Spleen (tissue), 7 donors: ENCODE data around the gene ZG16.

Experiments
- POLR2AphosphoS5 ChIP-seq, 3 donors: sonication (generic); formaldehyde crosslinking; IDR thresholded peaks; one replicate each; pipeline ENCODE4 v1.5.1; 2017; ENCODE audit warnings: antibody characterized with exemption in 3 of 3
- TF ChIP-seq, protein P1 (sequence below), 11 experiments: fragments of 200-600 bp in 7 of 11; fragments of 450-650 bp in 4 of 11; sonication (generic) in 4 of 11; IDR thresholded peaks in 8 of 11; conservative IDR thresholded peaks in 3 of 11; 1 replicate in 7 of 11; 2 replicates in 4 of 11; pipeline versions ENCODE4 v1.4.0 to v1.8.0; 2016 to 2021; ENCODE audit warnings: antibody characterized with exemption in 11 of 11, inconsistent platforms in 4 of 11, mild to moderate bottlenecking in 1 of 11
- donor health status: DM: no; HTN: no; CAD: no; lungs with moderate emphysema.
- donor health status: DM: no; HTN: no; CAD: no.
- donor health status: DM: no; HTN: no; CAD: no.

DNA sequence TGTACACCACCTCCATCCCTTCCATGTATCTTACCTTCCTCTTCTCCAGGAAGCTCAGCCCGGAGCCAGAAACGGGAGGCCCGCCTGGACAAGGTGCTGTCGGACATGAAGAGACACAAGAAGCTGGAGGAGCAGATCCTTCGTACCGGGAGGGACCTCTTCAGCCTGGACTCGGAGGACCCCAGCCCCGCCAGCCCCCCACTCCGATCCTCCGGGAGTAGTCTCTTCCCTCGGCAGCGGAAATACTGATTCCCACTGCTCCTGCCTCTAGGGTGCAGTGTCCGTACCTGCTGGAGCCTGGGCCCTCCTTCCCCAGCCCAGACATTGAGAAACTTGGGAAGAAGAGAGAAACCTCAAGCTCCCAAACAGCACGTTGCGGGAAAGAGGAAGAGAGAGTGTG, 41.5 kb downstream of the ZG16 start:
- no peak for TF ChIP-seq POLR2AphosphoS5 (IDR thresholded peaks at IDR 0.05)
- TF ChIP-seq, protein P1, sequence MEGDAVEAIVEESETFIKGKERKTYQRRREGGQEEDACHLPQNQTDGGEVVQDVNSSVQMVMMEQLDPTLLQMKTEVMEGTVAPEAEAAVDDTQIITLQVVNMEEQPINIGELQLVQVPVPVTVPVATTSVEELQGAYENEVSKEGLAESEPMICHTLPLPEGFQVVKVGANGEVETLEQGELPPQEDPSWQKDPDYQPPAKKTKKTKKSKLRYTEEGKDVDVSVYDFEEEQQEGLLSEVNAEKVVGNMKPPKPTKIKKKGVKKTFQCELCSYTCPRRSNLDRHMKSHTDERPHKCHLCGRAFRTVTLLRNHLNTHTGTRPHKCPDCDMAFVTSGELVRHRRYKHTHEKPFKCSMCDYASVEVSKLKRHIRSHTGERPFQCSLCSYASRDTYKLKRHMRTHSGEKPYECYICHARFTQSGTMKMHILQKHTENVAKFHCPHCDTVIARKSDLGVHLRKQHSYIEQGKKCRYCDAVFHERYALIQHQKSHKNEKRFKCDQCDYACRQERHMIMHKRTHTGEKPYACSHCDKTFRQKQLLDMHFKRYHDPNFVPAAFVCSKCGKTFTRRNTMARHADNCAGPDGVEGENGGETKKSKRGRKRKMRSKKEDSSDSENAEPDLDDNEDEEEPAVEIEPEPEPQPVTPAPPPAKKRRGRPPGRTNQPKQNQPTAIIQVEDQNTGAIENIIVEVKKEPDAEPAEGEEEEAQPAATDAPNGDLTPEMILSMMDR (IDR thresholded peaks at IDR 0.05 in 8 of 11, conservative IDR thresholded peaks at IDR 0.05 in 3 of 11), result no peak
